Fibroblast of lung (primary cell): ENCODE measurements around the gene TRIM47. TPM values are rescaled to one million over a fixed set of nuclear protein-coding genes. Genes with fewer than 3 reads are reported as not detected.

Experiments
- DNase-seq, 2 donors: peaks; one replicate each; pipeline versions ENCODE4 v3.0.0 to v3.0.0-alpha.2; 2010; ENCODE audit warnings: low read depth in 2 of 2
- H2AFZ ChIP-seq: 2 replicates; pipeline ENCODE4 v1.5.1; 2012; ENCODE audit warnings: low read length, control low read depth, inconsistent platforms
- H3K27ac ChIP-seq: 2 replicates; pipeline ENCODE4 v1.5.1; 2011; ENCODE audit warnings: low read length, control low read depth; ENCODE audit not compliant: insufficient read depth
- H3K27me3 ChIP-seq: 2 replicates; pipeline ENCODE4 v1.5.1; 2011; ENCODE audit warnings: mild to moderate bottlenecking, low read length; ENCODE audit not compliant: control insufficient read depth, insufficient read depth
- H3K36me3 ChIP-seq: 2 replicates; pipeline ENCODE4 v1.5.1; 2011; ENCODE audit warnings: low read length; ENCODE audit not compliant: control insufficient read depth, insufficient read depth
- H3K4me1 ChIP-seq: 2 replicates; pipeline ENCODE4 v1.5.1; 2011; ENCODE audit warnings: low read length; ENCODE audit not compliant: control insufficient read depth, insufficient read depth; ENCODE audit errors: extremely low read depth
- H3K4me2 ChIP-seq: 2 replicates; pipeline ENCODE4 v1.5.1; 2011; ENCODE audit warnings: low read length, control low read depth; ENCODE audit not compliant: insufficient read depth; ENCODE audit errors: extremely low read depth
- H3K4me3 ChIP-seq, 4 experiments: fragments of 200-600 bp in 1 of 4; sonication (generic) in 1 of 4; replicated peaks in 1 of 4; 2 replicates each; pipeline ENCODE4 v1.5.1; 2011 to 2016; ENCODE audit warnings: low read length in 4 of 4, low read depth in 3 of 4, mild to moderate bottlenecking in 3 of 4, control low read depth in 2 of 4, inconsistent platforms in 1 of 4, mixed read lengths in 1 of 4; ENCODE audit not compliant: insufficient read depth in 1 of 4; ENCODE audit errors: control extremely low read depth in 1 of 4
- H3K79me2 ChIP-seq: 2 replicates; pipeline ENCODE4 v1.5.1; 2012; ENCODE audit warnings: mild to moderate bottlenecking, low read length, inconsistent platforms; ENCODE audit not compliant: control insufficient read depth, insufficient read depth
- H3K9ac ChIP-seq: 2 replicates; pipeline ENCODE4 v1.5.1; 2011; ENCODE audit warnings: mild to moderate bottlenecking, low read length, control low read depth; ENCODE audit not compliant: insufficient read depth
- H3K9me3 ChIP-seq: 2 replicates; pipeline ENCODE4 v1.5.1; 2012; ENCODE audit warnings: low read depth, low read length; ENCODE audit not compliant: control insufficient read depth, insufficient read depth
- H4K20me1 ChIP-seq: 2 replicates; pipeline ENCODE4 v1.5.1; 2011; ENCODE audit warnings: low read length; ENCODE audit not compliant: control insufficient read depth, insufficient read depth; ENCODE audit errors: extremely low read depth
- CTCF ChIP-seq, 2 donors: IDR thresholded peaks in 1 of 2; conservative IDR thresholded peaks in 1 of 2; 1 replicate in 1 of 2; 2 replicates in 1 of 2; pipeline ENCODE4 v1.5.1; 2011 to 2012; ENCODE audit warnings: low read length in 2 of 2, control low read depth in 1 of 2, inconsistent platforms in 1 of 2, low read depth in 1 of 2, mild to moderate bottlenecking in 1 of 2
- EZH2 ChIP-seq: IDR thresholded peaks from 2 replicates; pipeline ENCODE4 v1.5.1; 2012; ENCODE audit warnings: low read length, control low read depth, mild to moderate bottlenecking; ENCODE audit errors: missing control alignments
- polyA plus RNA-seq, 2 donors: library from polyadenylated mRNA; depleted of rRNA in 1 of 2; stranded (reverse) in 1 of 2; unstranded in 1 of 2; fragments of >200 nt; gene quantifications; 2 replicates each; pipeline ENCODE4 v1.2.1, GENCODE V29; 2011 to 2012; ENCODE audit warnings: missing spikeins in 1 of 2
- total RNA-seq: library from RNA; depleted of rRNA; stranded (reverse); fragments of >200 nt; gene quantifications from 2 replicates; pipeline ENCODE4 v1.2.1, GENCODE V29; 2014

The TRIM47 gene
- total and polyA plus RNA-seq, 2 donors (not counting 1 experiment from before 2014, with no cell fraction given): 2.2 to 16.0 TPM

DNA sequence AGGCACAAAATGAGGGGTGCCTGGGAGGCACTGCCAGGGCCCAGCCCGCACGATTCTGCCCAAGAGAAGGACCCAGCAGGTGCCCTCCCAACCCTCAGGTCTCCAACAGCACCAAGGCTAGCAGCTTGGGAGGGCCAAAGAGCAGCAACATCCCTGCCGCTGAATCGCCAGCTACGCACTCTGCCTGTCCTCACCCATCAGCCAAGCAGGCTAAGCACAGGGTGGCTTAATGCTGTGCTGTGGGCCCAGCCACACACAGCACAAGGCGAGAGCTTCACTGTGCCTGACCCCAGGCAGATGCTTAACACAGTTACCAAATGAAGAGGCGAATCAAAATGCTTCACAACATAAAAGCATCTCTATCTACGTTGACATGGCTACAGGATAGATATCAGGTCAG, 36.9 kb upstream of the TRIM47 start:
- no peak overlapping the region for H3K27ac ChIP-seq
- H2AFZ ChIP-seq: no peak overlapping the region
- DNase-seq: no peak
- H3K27me3 ChIP-seq: no peaks in the 10 kb centered on the region
- H3K9ac ChIP-seq: no peak overlapping the region
- no peaks in the 10 kb centered on the region for H3K9me3 ChIP-seq
- H3K36me3 ChIP-seq: peaks cover 2% of the 10 kb centered on the region
- no peaks in the 10 kb centered on the region for H3K79me2 ChIP-seq
- H3K4me3 ChIP-seq: no peak overlapping the region
- no peaks in the 10 kb centered on the region for H3K4me1 ChIP-seq
- no peak overlapping the region for H3K4me2 ChIP-seq
- TF ChIP-seq CTCF (conservative IDR thresholded peaks at IDR 0.05 in 1 of 2, IDR thresholded peaks at IDR 0.05 in 1 of 2; ENCODE audit: low read depth in 1 of 2, low read length in 2 of 2) (no peak), EZH2 (no peak)
- H4K20me1 ChIP-seq: no peaks in the 10 kb centered on the region

GRCh38 chr17:75914643-75915267, 36.4 kb upstream of the TRIM47 start:
- Histone ChIP-seq H3K4me3 (no peak overlapping the region), H3K27ac (no peak overlapping the region), H3K4me2 (no peak overlapping the region), H3K36me3 (peaks cover 2% of the 10 kb centered on the region), H3K9ac (no peak overlapping the region), H4K20me1 (no peaks in the 10 kb centered on the region), H2AFZ (no peak overlapping the region), H3K9me3 (no peaks in the 10 kb centered on the region), H3K4me1 (no peaks in the 10 kb centered on the region), H3K79me2 (no peaks in the 10 kb centered on the region), H3K27me3 (no peaks in the 10 kb centered on the region)
- no peak for TF ChIP-seq CTCF (conservative IDR thresholded peaks at IDR 0.05 in 1 of 2, IDR thresholded peaks at IDR 0.05 in 1 of 2; ENCODE audit: low read depth in 1 of 2, low read length in 2 of 2)
- TF ChIP-seq EZH2: no peak
- no peak for DNase-seq

DNA sequence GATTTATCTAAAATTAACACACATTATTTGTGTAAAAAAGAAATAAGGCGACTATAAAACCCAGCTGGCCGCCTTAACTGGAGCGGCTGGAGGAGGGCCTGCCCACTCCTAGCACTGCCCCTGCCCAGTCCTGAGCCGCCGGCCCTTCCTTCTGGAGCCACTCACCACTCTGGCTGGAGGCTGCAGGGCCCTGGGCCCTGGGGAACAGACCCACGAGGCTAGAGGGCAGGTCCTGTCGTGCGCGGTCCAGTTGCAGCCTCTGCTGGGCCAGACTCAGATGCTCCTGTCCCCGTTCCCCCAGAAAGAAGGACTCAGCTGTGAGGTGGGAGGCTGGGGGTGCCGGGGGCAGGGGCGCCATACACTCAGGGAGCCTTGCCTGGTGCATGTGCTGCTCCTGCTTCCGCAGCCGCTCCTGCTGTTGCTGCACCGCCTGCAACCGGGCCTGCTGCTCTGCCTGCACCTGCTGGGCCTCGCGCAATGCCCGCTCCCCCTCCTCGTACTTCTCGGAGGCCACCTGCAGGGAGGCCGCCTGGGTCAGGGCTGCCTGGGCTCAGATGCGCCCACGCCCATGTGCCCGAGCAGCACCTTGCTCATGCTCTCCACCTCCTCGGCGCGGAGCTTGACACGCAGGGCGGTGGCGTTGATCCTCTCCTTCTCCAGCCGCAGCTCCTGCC, 35.3 kb upstream of the TRIM47 start:
- Histone ChIP-seq H3K9ac (no peak overlapping the region), H3K36me3 (peaks cover 2% of the 10 kb centered on the region), H3K4me2 (no peak overlapping the region), H3K27ac (no peak overlapping the region), H3K79me2 (no peaks in the 10 kb centered on the region), H4K20me1 (no peaks in the 10 kb centered on the region), H3K9me3 (no peaks in the 10 kb centered on the region), H3K4me1 (no peaks in the 10 kb centered on the region), H3K27me3 (no peaks in the 10 kb centered on the region), H2AFZ (no peak overlapping the region), H3K4me3 (no peak overlapping the region)
- TF ChIP-seq CTCF (conservative IDR thresholded peaks at IDR 0.05 in 1 of 2, IDR thresholded peaks at IDR 0.05 in 1 of 2; ENCODE audit: low read depth in 1 of 2, low read length in 2 of 2): no peak
- DNase-seq: no peak
